Upper lobe of right lung (tissue), 1 donor: Measurements from ENCODE around the gene ONECUT3. TPM values are rescaled to one million over a fixed set of nuclear protein-coding genes. Genes with fewer than 3 reads are reported as not detected.

Experiments used
- ATAC-seq: fragments of 200-7000 bp; cut with Tn5 transposase; one replicate; pipeline ENCODE4 v1.9.1; 2020; ENCODE audit warnings: mild to moderate bottlenecking, moderate library complexity
- DNase-seq: peaks from one replicate; pipeline ENCODE4 v3.0.0-alpha.2; 2020
- H3K27ac ChIP-seq: fragments of 200-600 bp; one replicate; pipeline ENCODE4 v1.8.0; 2022
- H3K27me3 ChIP-seq: fragments of 200-600 bp; one replicate; pipeline ENCODE4 v1.8.0; 2022; ENCODE audit warnings: mild to moderate bottlenecking
- H3K36me3 ChIP-seq: fragments of 200-600 bp; one replicate; pipeline ENCODE4 v1.8.0; 2022
- H3K4me1 ChIP-seq: fragments of 200-600 bp; one replicate; pipeline ENCODE4 v1.8.0; 2022
- H3K4me3 ChIP-seq: fragments of 200-600 bp; one replicate; pipeline ENCODE4 v1.8.0; 2022; ENCODE audit warnings: mild to moderate bottlenecking
- H3K9me3 ChIP-seq: fragments of 200-600 bp; one replicate; pipeline ENCODE4 v1.8.0; 2022
- intact Hi-C: fragments of 100-400 bp; cut with DNase I; formaldehyde crosslinking; loops from one replicate; pipeline ENCODE4 v1.11.0; 2022
- total RNA-seq: library from RNA; stranded (reverse); fragmentation: NEBNext Ultra II Directional; extraction: Animal tissue kit (Norgen Biotek cat#: 25700); gene quantifications from one replicate; pipeline ENCODE4 v1.2.1, GENCODE V29; 2021
- TF ChIP-seq, protein P1 (sequence below): fragments of 200-600 bp; IDR thresholded peaks from one replicate; pipeline ENCODE4 v1.8.0; 2022; ENCODE audit warnings: antibody characterized with exemption
- donor health status: DM: no; HTN: yes; CAD: no; lungs with severe emphysema.

Gene ONECUT3
- total RNA-seq, 1 donor from 2014 or later, result not detected

DNA sequence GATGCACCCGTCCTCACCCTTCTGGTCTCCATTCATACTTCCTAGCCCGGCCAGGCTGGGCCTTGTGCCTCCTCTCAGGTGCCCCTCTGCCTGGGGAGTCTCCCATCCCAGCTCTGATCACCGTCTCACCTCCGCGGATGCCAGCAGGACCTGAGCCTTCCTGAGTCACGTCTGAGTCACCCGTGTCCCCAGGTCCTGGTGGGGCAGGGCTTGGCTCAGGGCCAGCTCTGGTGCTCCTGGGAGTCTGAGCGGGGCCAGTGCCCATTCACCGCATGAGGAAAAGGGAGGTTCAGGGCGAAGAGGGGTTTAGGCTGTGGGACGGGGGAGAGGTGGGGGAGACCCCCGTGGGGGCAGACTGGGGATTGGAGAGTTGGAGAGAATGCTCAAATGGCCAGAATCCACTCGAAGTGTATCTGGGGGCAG, 58.2 kb downstream of the ONECUT3 start:
- no peaks in the 10 kb centered on the region for H3K9me3 ChIP-seq
- TF ChIP-seq, protein P1, sequence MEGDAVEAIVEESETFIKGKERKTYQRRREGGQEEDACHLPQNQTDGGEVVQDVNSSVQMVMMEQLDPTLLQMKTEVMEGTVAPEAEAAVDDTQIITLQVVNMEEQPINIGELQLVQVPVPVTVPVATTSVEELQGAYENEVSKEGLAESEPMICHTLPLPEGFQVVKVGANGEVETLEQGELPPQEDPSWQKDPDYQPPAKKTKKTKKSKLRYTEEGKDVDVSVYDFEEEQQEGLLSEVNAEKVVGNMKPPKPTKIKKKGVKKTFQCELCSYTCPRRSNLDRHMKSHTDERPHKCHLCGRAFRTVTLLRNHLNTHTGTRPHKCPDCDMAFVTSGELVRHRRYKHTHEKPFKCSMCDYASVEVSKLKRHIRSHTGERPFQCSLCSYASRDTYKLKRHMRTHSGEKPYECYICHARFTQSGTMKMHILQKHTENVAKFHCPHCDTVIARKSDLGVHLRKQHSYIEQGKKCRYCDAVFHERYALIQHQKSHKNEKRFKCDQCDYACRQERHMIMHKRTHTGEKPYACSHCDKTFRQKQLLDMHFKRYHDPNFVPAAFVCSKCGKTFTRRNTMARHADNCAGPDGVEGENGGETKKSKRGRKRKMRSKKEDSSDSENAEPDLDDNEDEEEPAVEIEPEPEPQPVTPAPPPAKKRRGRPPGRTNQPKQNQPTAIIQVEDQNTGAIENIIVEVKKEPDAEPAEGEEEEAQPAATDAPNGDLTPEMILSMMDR, result no peak
- H3K4me3 ChIP-seq, result peak overlapping the region; percentile 53
- peak; percentile 1 for ATAC-seq
- H3K4me1 ChIP-seq, result peaks cover 15% of the 10 kb centered on the region
- peaks cover 17% of the 10 kb centered on the region for H3K36me3 ChIP-seq
- DNase-seq, result peak; percentile 82
- intact Hi-C loops, result no loop called here
- no peak overlapping the region for H3K27ac ChIP-seq
- H3K27me3 ChIP-seq, result no peaks in the 10 kb centered on the region

DNA sequence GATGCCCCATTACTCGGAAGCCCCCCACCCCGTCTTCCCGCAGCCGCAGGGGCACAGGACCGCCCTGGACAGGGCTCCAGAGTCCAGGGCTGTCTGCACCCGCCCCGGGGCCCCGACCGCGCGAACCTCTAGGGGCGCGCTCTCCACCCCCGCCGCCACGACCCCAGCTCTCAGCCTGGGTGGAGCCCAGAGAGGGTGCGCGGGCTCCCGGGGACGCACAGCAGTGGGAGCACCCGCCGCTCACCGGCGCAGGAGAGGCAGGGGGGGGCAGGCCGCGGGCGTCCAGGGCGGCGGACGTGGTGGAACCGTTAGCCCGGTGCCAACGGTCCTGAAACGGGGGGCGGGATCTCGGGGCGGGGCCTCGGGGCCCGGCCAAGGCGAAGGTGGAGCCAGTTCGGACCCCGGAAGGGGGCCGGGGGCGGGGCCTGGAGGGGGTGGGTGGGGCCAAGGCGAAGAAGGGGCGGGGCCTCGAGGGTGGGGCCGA, 58.7 kb downstream of the ONECUT3 start, which contains the start of gene ATP8B3:
Gene ATP8B3, minus strand, starts transcription at position 335 of the 484 bp plus-strand sequence. CDS start 540 bp downstream, outside the sequence.
- peaks cover 22% of the 10 kb centered on the region for H3K36me3 ChIP-seq
- peaks cover 15% of the 10 kb centered on the region for H3K4me1 ChIP-seq
- DNase-seq, result no peak
- TF ChIP-seq, protein P1, result peak; percentile 17
- intact Hi-C loops, result no loop called here
- no peaks in the 10 kb centered on the region for H3K9me3 ChIP-seq
- peak within 1 kb of the TSS; percentile 53 for H3K4me3 ChIP-seq
- no peaks in the 10 kb centered on the region for H3K27me3 ChIP-seq
- H3K27ac ChIP-seq, result peak within 1 kb of the TSS; percentile 31
- no peak for ATAC-seq

DNA sequence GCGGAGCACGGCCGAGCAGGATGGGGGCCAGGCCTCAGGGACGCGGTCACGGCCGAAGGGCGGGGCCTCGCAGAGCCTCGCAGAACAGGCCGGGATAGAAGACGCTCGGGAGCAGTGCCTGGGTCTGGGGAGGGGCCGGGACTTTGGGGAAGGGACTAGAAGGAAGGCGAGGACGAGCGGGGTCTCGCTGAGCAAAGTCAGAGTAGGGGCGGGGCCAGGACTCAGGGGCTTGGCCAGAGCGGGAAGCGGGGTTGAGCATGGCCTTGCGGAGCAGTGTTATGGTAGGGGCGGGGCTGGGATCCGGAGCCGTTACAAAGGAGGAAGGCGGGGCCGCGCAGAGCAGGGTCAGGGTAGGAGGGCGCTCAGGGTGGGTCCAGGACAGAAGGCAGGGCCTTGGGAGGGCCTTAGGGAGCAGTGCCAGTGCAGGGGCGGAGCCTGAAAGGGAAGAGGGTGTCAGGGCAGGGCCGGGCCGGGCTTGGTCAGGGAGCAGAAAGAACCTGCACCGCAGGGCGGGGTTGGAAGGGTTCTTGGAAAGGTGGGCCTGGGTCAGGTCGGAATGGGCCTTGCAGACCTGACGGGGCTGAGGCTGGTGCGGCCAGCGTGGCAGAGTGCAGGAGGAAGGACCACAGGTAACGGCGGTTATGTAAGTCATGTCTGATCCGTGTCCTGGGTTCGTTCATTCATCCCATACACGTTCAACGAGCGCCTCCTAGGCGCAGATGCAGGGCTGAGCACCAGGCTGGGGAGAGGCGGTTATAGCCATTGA, 59.3 kb downstream of the ONECUT3 start:
- H3K36me3 ChIP-seq, result peaks cover 28% of the 10 kb centered on the region
- TF ChIP-seq, protein P1, result peak; percentile 49
- H3K27me3 ChIP-seq, result no peaks in the 10 kb centered on the region
- ATAC-seq (peak; percentile 90), DNase-seq (peak; percentile 96)
- H3K4me1 ChIP-seq, result peaks cover 15% of the 10 kb centered on the region
- H3K9me3 ChIP-seq, result no peaks in the 10 kb centered on the region
- H3K27ac ChIP-seq, result peak overlapping the region; percentile 31
- peak overlapping the region; percentile 53 for H3K4me3 ChIP-seq
- intact Hi-C loops, result no loop called here

DNA sequence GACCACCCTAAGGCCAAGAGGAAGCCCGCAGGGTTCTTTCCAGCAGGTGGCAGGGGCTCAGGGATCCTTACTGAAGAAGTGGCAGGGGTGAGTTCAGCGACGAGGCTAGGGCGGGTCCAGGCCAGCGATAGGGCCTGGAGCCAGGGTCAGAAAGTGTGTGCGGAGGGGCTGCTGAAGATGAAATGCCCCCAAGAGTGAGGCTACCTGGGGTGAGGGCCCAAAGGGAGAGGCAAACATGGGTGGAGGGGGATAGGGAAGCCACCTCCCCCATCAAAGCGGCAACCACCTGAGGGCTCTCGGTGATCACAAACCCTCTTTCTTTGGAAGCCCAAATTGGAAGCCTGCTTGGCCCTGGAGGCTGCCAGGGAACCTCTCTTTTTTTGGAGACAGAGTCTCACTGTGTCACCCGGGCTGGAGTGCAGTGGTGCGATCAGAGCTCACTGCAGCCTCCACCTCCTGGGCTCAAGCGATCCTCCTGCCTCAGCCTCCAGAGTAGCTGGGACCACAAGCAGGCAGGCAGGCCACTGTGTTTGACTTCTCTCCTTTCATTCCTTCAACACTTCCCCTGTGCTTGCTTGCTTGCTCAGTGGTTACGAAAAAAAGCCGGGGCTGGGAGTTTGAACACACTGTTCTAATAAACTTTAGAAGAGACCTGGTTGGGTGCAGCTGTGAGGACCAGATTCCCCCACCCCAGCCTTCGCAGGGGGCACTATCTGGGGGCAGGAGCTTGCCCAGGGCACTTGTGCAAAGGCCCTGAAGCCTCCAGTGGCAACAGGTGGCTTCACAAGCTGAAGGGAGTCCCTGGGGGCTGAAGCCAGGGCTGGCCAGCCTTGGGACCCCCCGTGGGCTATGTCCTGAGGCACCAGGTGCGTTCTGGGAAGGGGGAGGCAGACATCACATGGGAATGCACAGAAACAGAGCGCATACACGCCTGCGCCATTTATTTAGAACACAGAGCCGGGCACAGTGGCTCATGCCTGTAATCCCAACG, 60.2 kb downstream of the ONECUT3 start:
- ATAC-seq (no peak), DNase-seq (no peak)
- Histone ChIP-seq H3K4me3 (peak overlapping the region; percentile 53), H3K36me3 (peaks cover 37% of the 10 kb centered on the region), H3K4me1 (peaks cover 15% of the 10 kb centered on the region), H3K27me3 (no peaks in the 10 kb centered on the region), H3K9me3 (no peaks in the 10 kb centered on the region), H3K27ac (no peak overlapping the region)
- intact Hi-C loops, result no loop called here
- TF ChIP-seq, protein P1, result no peak

DNA sequence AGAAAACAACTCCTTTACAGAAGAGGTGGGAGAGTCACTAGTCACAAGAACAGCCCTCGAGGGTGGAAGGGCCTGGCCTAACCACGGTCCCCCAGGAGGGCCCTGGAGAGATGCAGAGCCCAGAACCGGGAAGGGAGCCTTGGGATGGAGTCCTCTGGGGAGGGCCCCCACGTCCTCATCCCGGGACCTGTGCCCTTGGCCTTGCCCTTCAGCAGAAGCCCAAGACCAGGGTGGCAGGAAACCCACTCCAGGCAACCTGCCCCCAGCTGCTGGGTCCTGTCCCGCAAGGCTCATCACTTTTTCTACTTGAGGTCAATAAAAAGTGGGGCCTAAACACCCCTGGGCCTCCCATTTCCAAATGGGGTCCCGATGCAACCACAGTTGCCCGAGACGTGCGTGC, 61.1 kb downstream of the ONECUT3 start:
- H3K36me3 ChIP-seq, result peaks cover 46% of the 10 kb centered on the region
- H3K4me3 ChIP-seq, result no peak overlapping the region
- ATAC-seq (no peak), DNase-seq (no peak)
- intact Hi-C loops, result no loop called here
- H3K9me3 ChIP-seq, result no peaks in the 10 kb centered on the region
- peaks cover 15% of the 10 kb centered on the region for H3K4me1 ChIP-seq
- H3K27ac ChIP-seq, result no peak overlapping the region
- no peaks in the 10 kb centered on the region for H3K27me3 ChIP-seq
- TF ChIP-seq, protein P1, result no peak
